ENCODE measurements around the gene PLPP2. TPM values are rescaled to one million over a fixed set of nuclear protein-coding genes. Genes with fewer than 3 reads are reported as not detected.

PLPP2 gene
- total and polyA plus RNA-seq, 9 of the 15 experiments (the other 6 are each of a cell fraction or from before 2014, with no cell fraction given): 0.51 to 4.4 (median 2.2) TPM; not detected in 1

GRCh38 chr19:292281-292884 is 1.2 kb upstream of the PLPP2 start (continued):
- TF ChIP-seq PRMT5 (CRISPR knock-in tag; IDR thresholded peaks at IDR 0.05): no peak
- no peak for TF ChIP-seq NR0B1 (IDR thresholded peaks at IDR 0.05; ENCODE audit: partially characterized antibody)
- TF ChIP-seq RB1 (IDR thresholded peaks at IDR 0.05; ENCODE audit: low read depth): no peak
- TF ChIP-seq POLR2B (IDR thresholded peaks at IDR 0.05; ENCODE audit: low read depth, partially characterized antibody): no peak

- no peaks in the 10 kb centered on the region for H3K9me3 ChIP-seq (replicated peaks; ENCODE audit: control insufficient read depth, insufficient read depth, low read depth, low read length)
- TF ChIP-seq VEZF1 (CRISPR knock-in tag; IDR thresholded peaks at IDR 0.05) (peak; percentile 39; the same call in 1 of the 2 replicates), FIP1L1 (IDR thresholded peaks at IDR 0.05; ENCODE audit: low read depth, low read length, poor library complexity, severe bottlenecking) (no peak), CREM (IDR thresholded peaks at IDR 0.05; ENCODE audit: low read depth) (no peak), ZBTB33 (CRISPR knock-in tag; IDR thresholded peaks at IDR 0.05) (peak; percentile 60; the same call in 1 of the 2 replicates), E2F6 (IDR thresholded peaks at IDR 0.05; ENCODE audit: borderline replicate concordance in 1 of 2, extremely low read depth in 1 of 2, insufficient read depth in 1 of 2, insufficient read length in 1 of 2, low read depth in 1 of 2, low read length in 1 of 2, poor library complexity in 1 of 2, severe bottlenecking in 1 of 2) (peak in 1 of 2 experiments; percentile 33), USF1 (CRISPR knock-in tag; IDR thresholded peaks at IDR 0.05) (no peak)
These were observed 518 bp upstream of the PLPP2 start for GRCh38 chr19:291561-292280.

More at GRCh38 chr19:291561-292280, 518 bp upstream of the PLPP2 start:
- ChIA-PET CTCF (ENCODE audit: low intra/inter-chr PET ratio) (no interaction called here), POLR2A (interaction anchor here (1.1 kb wide), 1 partner anchor 10 kb away, joined by 3 read pairs; no protein-coding TSS in a partner anchor)
- Histone ChIP-seq H3K79me2 (ENCODE audit: control insufficient read depth, insufficient read depth, low read length) (no peaks in the 10 kb centered on the region), H3K27ac (ENCODE audit: extremely low read depth, low read depth, low read length) (no peak overlapping the region), H4K20me1 (replicated peaks; ENCODE audit: control insufficient read depth, insufficient read depth, low read length) (peaks cover 4% of the 10 kb centered on the region; the same call in 1 of the 2 replicates), H3K4me2 (ENCODE audit: insufficient read depth, low read length) (no peak overlapping the region), H3K4me3 (no peak overlapping the region), H3K9ac (ENCODE audit: insufficient read depth in 1 of 2, low read depth in 2 of 2, low read length in 2 of 2) (peak overlapping the region in 1 of 2 experiments; percentile 78; a peak in 2 of 4 replicates), H3K9me1 (ENCODE audit: control insufficient read depth, insufficient read depth, low read length) (no peaks in the 10 kb centered on the region), H3K36me3 (ENCODE audit: control insufficient read depth, insufficient read depth, low read length) (no peaks in the 10 kb centered on the region), H2AFZ (ENCODE audit: low read depth, low read length) (no peak overlapping the region), H3K27me3 (ENCODE audit: control insufficient read depth in 2 of 2, insufficient read depth in 2 of 2, low read length in 2 of 2) (peaks cover 5 to 28% of the 10 kb centered on the region in 2 experiments; a peak in 4 of 5 replicates), H3K4me1 (replicated peaks in 1 of 2; ENCODE audit: control insufficient read depth in 2 of 2, insufficient read depth in 2 of 2, low read length in 2 of 2) (peaks cover 8 to 56% of the 10 kb centered on the region in 2 experiments; a peak in 4 of 5 replicates)
- 0 out of 3 replicates have a peak, but pooled peaks have one; percentile 11 for ATAC-seq
- BruUV-seq (replicated peaks): no TSS peak
- intact Hi-C loops (cut with micrococcal nuclease): no loop called here
- DNase-seq (ENCODE audit: extremely low read depth in 1 of 4, low spot score in 3 of 4): peak in 3 of 4 experiments; percentile 53 to 81 (median 79)
- FAIRE-seq: no peak
- 55% methylated on average over 15 of the region's 71 CpGs for WGBS (ENCODE audit: insufficient coverage, low coverage, missing lambda C conversion rate)
- in situ Hi-C loops (cut with MboI): no loop called here

All from K562 (cell line).